GM21360 (cell line): ENCODE data around the gene ACR.

Experiments
- ATAC-seq: cut with Tn5 transposase; IDR thresholded peaks from one replicate; pipeline ENCODE4 v1.9.1; 2021; ENCODE audit warnings: mild to moderate bottlenecking, moderate library complexity; ENCODE audit not compliant: unreplicated experiment

The ACR gene

DNA sequence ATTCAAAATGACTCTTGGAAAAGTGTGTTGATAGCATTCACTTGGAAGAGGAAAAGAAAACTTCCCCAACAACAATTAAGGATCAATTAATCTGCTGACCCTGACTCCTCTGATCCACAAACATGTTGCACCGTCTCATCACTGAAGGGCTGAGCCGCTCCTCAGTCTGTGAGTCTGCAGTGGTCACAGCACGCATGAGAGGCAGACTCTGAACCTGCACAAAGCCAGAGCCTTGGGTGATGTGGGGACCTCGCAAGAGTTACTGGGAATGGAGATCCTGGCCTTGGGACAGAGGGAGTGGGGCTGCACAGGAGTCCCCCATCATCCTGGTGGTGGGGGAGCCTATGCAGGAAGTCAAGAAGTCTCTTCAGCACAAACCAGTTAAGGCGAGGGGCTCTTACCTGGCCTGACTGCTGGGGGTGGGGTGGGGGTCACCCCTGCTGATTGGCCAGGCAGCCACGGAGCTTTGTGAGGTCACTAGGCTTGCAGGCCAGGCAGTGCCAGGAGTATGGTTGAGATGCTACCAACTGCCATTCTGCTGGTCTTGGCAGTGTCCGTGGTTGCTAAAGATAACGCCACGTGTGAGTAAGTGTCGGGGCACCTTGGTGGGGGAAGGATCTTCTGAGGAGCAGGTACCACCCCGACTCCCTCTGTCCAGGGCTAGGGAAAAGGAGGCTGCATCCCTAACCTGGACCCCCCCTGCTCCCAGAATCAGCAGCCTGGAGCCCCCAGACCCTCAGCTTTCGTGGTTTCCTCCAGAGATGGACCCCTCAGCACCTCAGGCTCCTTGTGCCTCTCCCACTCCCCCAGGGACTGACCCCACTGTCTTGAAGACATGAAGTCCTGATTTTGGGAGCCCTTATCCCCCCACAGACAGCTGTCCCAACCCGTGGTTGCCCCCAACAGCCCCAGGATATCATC is at the start of gene ACR:
Gene ACR (plus strand): TSS at position 477 of the 921 bp plus-strand sequence. CDS start 32 bp downstream, at position 509.
- no peak for ATAC-seq

DNA sequence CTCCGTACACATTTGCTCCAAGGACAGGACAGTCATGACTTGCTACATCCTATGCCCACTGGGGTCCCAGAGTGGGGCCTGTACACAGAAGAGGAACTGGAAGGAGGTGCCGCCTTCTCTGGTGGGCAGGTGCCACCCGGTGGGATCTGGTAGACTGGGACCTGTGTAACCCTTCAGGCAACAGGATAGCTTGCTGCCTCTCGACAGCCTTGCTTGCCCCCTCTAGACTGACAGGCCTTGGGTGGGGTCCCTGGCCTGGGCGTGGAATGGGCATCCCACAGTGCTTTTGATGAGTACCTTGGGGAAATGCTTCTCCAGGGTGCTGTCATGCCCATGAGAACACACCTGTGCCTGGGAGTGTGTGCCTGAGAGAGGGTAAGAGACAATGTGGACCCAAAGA is 49.6 kb upstream of the ACR start:
- ATAC-seq, result no peak

DNA sequence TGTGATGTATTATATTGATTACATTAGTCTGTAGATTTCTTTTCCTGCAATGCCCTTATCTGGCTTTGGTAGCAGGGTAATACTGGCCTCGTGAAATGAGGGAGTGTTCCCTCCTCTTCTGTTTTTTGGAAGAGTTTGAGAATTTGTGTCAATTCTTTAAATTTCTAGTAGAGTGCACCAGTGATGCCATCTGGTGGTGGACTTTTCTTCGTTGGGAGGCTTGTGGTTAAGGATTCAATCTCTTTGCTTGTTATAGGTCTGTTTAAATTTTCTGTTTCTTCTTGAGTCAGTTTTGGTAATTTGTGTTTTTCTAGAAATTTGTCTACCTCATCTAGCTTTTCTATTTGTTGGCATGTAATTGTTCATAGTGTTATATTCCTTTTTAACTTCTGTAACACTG is 46.5 kb upstream of the ACR start:
- no peak for ATAC-seq

DNA sequence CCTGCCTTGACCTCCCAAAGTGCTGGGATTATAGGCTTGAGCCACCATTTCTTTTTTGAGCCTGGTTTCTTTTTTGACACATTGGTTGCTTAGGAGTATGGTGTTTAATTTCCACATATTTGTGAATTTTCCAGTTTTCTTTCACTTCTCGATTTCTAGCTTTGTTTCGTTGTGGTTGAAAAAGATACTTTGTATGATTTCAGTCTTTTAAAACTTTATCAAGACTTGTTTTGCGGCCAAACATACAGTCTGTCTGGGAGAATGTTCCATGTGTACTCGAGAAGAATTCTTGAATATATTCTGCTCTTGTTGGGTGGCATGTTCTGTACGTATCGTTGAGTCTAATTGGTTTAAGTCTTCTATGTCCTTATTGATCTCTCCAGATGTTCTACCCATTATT is 44.5 kb upstream of the ACR start:
- no peak for ATAC-seq

DNA sequence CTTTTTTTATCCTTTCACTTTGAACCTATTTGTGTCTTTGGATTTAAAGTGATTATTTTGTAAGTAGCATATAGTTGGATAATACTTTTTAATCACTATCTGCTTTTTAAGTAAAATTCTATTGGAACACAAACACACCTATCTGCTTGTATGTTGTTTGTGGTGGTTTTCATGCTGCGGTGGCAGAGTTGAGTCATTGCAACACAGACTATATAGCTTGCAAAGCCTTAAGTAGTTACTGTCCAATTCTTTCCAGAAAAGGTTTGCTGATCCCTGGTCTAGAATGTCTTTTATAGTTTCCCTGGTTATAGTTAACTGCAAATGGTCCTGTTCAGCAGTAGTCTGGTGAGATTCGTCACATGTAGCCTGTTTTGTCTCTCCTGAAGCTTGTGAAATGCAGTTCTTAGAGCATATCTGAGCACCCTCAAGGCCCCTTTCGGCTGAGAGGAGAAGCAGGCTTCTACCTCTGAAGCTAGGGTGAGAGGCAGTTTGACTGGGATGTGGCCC is 43.9 kb upstream of the ACR start:
- ATAC-seq, result no peak

DNA sequence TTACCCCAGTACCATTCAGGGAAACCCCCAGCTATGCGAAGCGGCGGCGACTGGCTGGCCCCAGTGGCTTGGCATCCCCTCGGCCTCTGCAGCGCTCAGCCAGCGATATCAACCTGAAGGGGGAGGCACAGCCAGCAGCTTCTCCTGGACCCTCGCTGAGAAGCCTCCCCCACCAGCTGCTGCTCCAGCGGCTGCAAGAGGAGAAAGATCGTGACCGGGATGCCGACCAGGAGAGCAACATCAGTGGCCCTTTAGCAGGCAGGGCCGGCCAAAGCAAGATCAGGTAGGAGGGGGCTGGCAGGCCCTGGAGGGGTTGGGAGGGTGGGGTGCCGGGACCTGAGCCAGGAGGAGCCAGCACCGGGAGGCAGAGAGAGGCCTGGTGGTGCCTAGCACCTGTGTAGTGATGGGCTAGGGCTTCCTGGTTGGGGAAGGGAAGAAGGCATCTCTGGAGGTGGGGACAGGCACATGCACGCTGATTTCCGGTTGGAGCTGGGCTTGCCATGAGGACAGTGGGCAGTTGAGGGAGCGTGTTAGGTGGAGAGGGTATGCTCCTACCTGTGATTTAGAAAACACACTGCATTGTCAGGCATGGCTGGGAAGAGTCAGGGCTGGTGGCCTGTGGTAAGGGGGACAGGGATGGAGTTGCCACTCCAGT is 43.1 kb upstream of the ACR start:
- ATAC-seq, result no peak

DNA sequence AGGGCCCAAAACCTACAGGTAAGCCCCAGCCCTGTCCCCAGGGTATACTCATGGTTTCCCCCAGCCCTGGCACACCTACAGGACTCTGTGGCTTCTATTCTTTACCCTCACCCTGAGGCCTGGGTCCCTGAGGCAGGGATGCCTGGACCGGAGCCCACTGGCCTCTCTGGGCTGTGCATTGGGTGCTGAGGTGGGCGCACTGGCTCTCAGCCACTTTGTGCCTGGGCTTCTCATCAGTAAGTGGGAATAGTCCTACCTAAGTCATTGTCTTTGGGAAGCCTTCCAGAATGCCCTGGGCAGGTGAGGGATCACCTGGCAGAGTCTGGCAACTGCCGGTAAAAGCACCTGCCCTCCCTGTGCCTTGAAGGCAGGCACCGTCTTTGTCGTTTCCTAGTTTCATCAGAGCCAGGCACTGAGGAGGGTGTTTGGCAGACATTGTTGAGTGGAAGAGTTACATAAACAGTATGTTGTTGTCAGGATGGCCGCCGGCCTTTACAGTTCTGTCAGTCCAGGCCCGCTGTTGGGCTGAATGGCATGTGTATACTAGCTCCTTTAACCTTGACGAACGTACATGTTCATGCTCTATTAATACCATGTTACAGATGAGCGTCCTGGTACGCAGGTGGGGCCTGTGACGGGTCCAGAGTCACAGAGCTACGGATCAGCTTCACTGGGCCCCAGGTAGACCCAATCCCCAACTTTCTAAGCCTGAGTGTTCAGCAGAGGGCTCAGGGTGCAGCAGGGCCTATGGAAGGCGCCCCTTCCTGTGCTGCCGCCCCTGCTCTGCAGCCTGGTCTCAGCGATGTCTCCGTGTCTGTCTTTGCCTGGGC is 42.4 kb upstream of the ACR start:
- no peak for ATAC-seq

DNA sequence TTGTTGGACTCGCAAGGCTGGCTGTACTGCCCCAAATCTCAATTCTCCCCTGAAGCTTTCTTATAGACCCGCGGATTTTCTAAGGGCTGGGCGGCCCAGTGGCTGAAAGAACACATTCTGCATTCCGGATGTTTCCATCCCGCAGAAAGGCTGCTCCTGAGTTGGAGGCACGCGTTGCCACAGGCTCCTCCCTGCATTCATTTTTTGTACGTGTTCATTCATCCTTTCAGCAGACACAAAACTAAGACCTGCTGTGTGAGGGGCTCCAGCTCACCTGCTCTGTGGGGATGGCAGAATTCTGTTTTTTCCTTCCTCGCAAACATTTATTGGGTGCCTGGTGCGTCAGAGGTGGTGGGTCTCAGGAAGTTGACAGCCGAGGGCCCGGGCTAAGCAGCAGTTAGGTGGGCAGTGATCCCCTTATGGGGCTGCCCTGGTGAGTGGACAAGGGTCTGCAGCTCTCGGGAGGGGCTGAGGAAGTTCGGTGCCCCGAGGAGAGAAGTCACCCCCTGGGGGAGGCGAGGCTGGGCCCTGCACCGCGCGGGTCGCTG is 41.7 kb upstream of the ACR start:
- ATAC-seq, result no peak

DNA sequence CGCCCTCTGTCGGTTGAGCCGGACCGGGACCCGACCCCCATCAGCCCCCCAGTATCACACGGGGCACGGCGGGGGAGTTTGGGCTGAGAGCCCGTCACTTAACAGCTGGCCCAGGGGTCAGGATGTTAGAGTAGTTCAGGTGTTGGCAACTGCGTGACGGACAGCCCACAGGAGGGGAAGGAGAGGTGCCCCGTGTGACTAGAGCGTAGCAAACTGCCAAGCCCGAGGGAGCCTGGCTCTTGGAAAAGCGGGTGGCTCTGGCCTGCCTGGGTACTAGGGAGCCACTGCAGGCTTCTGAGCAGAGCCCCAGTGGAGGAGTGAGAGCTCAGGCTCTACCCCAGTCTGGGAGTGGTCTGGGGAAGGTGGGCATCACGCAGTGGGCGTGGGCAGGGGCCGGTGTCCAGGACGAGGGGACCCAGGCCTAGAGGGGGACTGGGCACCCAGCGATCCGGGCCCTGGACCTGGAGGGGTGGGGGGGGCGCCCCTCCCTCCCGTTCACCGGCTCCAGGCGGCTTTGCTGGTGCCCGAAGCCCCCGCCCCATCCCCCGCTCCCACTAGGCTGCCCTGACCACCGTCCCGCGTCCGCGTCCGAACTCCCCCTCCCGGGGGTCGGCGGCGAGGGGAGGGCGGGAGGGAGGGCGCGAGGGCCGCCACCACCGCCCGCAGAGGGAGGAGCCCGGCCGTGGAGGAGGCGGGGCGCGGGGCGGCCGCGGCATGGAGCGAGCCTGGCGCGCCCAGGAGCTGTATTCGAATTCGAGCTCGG is 41.0 kb upstream of the ACR start:
- ATAC-seq, result no peak

DNA sequence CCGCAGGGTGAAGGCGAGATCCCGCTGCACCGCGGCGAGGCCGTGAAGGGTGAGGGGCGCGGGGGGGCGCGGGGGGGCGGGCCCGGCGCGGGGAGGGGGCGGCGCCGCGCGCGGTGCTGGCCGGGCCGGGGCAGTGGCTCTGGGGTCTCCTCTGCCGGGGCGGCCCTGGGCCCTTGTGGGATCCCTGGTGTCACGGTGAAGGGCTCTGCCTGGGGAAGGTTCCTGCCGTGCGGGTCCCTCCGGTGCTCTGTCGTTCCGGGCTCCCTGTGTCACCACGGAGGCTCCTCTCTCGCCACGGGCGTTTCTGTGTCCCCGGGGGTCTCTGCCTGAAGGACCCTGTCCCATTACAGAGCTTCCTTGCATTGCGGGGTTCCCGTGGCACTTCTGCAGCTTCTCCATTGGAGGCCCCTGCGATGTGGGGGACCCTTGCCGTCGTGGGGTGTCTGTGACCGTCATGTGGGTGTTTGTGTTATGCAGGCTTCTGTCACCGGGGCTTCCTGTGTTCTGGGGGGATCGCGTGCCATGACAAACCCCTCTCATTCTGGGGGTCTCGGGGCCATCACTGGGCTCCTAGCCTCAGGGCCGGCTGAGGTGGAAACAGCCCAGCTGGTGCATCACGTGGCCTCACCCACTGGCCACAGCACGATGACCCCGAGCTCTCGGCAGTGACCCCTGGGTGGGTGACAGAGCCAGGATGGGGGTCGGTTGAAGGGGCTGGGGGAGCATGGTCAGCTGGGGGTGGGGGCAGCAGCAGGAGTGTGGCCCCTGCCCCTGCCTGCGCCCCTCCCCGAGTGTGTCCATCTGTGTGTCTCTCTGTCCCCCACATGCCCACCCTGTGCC is 40.1 kb upstream of the ACR start:
- no peak for ATAC-seq

DNA sequence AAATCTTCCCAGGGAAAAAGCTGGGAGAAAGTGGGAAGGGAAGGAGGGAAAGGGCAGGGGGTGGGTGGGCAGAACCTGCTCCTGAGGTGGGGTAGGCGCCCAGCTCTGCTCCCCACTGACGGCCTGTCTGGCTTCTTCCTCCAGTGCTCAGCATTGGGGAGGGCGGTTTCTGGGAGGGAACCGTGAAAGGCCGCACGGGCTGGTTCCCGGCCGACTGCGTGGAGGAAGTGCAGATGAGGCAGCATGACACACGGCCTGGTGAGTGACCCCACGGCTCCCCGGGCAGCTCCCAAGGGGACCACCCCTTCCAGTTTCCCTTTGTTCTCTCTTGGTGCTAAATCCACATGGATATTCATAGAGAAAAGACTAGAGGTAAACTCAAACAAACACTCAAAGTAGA is 39.5 kb upstream of the ACR start:
- no peak for ATAC-seq

DNA sequence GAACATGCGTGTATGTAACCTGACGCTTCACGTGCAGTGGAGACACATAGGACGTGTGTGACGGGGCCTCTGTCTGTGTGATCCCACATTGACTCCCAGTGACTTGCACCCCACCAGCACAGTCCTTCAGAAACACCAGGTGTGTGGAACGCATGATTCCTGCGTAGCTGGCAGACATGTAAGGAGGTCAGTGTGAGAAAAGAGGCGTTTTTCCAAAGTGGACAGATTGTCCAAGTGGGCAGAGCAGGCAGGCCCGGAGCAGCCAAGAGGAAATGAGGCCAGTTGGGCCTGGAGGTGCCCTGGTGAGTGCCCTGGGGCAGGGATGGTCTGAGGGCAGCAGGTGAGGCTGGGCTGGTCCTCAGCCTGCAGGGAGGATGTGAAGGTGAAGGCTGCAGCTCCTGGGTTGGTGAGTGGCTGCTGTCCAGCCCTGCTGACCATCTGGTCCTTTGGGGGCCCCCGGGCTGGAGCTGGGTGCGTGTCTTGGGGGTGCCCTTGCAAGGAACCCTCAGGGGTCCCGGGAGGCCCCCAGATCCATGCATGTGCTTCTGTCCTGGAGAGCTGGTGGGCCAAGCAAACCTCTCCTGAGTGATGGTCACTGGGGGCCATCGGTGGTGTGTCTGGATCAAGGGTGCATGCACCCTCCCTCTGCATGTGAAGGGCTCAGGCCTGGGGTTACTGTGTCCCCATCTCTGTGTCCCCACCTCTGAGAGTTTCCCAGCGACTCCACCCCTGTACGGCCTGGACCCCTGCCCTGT is 38.8 kb upstream of the ACR start:
- no peak for ATAC-seq

DNA sequence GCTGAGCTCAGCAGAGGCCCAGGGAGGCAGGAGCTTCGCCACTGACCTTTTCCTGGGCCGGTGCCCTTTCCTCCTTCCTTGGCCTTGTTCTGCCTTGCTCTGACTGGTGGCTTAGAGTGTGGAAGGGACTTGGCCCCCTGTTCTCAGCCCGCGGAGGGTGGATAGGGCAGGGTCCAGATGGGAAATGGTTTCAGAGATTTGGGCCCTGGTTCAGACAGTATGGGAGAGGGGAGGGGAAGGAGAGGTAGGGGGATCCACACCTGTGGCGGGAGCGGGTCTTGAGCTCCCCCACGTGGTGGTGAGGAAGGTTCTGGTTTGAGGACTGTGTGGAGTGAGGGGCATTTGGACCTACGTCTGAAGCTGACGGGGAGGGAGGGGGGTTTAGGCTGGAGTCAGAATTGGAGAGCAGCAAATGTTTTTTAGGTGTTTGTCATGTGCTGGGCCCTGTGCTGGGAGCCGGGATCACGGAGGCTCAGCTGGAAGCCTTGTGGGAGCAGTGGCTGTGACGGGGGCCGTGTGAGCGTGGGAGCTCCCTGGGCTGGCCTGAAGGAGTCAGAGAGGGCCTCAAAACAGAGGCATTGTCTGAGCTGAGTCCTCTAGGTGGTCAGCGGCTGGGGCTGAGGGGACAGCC is 38.1 kb upstream of the ACR start:
- ATAC-seq, result no peak

DNA sequence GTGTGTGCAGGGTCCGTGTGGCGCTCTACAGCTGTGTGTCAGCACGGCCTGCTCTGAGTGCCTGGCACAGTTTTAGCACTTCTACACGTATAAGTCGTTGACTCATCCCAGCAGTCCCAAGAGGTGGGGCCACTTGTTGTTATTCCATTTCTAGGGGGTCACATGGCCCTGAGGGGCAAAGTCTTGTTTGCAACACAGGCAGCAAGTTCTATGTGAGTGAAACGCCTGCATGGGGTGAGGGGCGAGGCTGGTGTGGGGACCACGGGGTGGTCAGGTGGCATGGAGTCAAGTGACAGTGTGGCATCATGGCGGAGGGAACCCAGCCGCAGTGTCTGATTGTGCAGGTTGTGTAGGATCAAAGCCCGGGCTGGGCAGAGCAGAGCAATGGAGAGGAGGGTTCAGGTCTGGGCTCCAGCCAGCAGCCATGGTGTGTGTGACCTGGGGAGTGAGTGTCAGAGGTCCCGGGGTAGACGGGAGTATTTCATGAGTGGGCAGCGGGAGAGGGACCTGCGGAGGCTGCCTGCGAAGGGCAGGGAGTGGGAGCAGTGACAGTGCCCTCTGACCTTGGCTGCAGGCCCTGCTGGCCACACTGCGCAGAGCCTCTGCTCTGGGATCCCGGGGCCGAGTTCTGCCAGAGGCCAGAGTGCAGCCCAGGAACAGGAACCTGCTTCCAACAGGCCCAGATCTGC is 37.5 kb upstream of the ACR start:
- ATAC-seq, result no peak

DNA sequence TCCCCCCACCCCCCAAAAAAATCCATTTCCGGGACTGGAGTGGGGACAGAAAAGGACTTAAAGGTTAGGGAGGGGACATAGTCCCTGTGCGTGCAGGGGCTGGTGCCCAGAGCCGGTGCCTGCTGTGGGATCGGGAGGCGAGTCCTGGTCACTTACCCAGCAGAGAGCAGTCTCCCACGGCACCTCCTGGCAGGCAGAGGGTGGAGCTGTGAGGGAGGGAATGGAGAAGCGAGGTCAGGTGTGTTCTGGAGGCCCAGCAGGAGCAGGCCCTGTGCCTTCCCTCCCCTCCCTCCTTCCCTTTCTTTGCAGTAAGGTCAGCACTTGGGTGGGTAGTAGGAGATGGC is 37.0 kb upstream of the ACR start:
- no peak for ATAC-seq

DNA sequence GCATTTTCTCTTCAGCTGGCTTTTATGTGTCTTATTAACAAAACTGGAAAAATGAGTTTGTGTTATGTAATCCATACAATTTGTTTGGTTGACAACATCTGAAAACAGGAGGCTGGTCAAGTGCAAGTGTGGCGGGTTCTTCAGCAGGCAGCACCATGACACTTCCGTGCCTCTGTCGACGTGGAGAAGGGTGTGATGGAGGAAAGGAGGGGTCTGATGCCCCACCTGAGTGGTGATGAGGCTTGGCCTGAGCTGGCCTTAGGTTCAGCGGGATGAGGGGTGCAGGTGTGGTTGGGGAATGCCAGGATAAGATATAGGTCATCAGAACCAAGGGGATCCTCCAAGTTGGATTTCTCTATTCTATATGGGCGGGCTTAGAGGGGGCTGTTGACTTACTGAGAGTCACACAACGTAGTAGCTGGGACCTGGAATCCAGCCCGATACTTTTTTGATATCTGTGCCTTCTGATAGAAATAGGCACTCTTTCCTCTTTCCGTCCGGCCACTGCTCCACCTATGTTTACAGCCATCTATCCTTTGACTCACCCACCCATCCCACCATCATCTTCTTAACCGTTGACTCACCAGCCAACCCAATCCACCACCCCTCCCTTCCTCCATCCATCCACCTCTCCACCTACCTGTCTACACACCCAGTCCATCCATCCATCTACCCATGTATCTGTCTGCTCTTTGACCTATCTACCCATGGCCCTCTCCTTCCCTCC is 36.4 kb upstream of the ACR start:
- ATAC-seq, result no peak

DNA sequence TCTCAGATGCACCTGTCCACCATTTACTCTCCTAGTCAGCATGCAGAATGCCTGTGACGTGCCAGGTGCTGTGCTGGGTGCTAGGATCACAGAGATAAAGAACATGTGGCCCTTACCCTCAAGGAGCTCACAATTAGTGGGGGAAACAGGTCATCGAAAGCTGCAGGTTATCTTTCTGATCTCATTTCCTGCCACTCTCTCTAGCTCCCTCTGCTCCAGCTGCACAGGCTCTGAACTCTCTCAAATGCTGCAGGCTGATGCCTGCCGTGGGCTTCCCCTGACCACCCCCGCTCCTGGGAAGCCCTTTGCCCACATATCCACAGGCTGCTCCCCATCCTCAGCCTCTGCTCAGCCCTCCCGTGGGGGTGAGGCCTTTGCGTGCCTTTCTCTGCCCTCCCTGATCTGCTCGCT is 35.7 kb upstream of the ACR start:
- ATAC-seq, result no peak
